OCI-LY7 (cell line): ENCODE results near the gene TSPAN19.

Experiments
- CTCF ChIP-seq: fragments of 200-600 bp; sonication (generic); conservative IDR thresholded peaks from 2 replicates; pipeline ENCODE4 v1.5.1; 2014; ENCODE audit warnings: mild to moderate bottlenecking, antibody characterized with exemption, low read length, moderate library complexity, mixed read lengths
- EZH2phosphoT487 ChIP-seq: fragments of 200-600 bp; sonication (generic); IDR thresholded peaks from 2 replicates; pipeline ENCODE4 v1.6.1; 2018; ENCODE audit warnings: low read depth, borderline replicate concordance, mild to moderate bottlenecking, mixed run types, antibody characterized with exemption, low read length, moderate library complexity, mixed read lengths

- TF ChIP-seq CTCF (no peak), EZH2phosphoT487 (no peak)
Measured at GRCh38 chr12:84982888-84983287, 53.2 kb downstream of the TSPAN19 start.
